Measurements from ENCODE around the gene SLC25A36.
A peak's percentile ranks its signal among the peaks of the same experiment; 100 is the strongest.

SLC25A36 gene

GRCh38 chr3:140941434-140942220 lies at the start of gene SLC25A36:
SLC25A36 (plus strand) TSS chr3:140941836; CDS start chr3:140942055, 219 bp downstream.
- DNase-seq: peak; percentile 99

- no peak for DNase-seq
Observed at GRCh38 chr3:140896997-140897396, 44.6 kb upstream of the SLC25A36 start.

- peak; percentile 49 for DNase-seq
Observed at GRCh38 chr3:140898340-140899180, 43.1 kb upstream of the SLC25A36 start.

GRCh38 chr3:140899363-140899762 lies 42.3 kb upstream of the SLC25A36 start:
- no peak for DNase-seq

GRCh38 chr3:140902791-140903190 lies 38.8 kb upstream of the SLC25A36 start:
- DNase-seq: no peak

- DNase-seq: no peak
Observed at GRCh38 chr3:140903196-140903595, 38.4 kb upstream of the SLC25A36 start.

GRCh38 chr3:140904521-140904920 lies 37.1 kb upstream of the SLC25A36 start:
- DNase-seq: no peak

GRCh38 chr3:140905559-140905958 lies 36.1 kb upstream of the SLC25A36 start:
- no peak for DNase-seq

- no peak for DNase-seq
Observed at GRCh38 chr3:140906785-140907184, 34.9 kb upstream of the SLC25A36 start.

- no peak for DNase-seq
Observed at GRCh38 chr3:140910860-140911259, 30.8 kb upstream of the SLC25A36 start.

GRCh38 chr3:140911822-140912221 lies 29.8 kb upstream of the SLC25A36 start:
- peak; percentile 62 for DNase-seq

- DNase-seq: no peak
Observed at GRCh38 chr3:140913728-140914127, 27.9 kb upstream of the SLC25A36 start.

- no peak for DNase-seq
Observed at GRCh38 chr3:140914384-140914945, 27.2 kb upstream of the SLC25A36 start.

GRCh38 chr3:140916603-140917002 lies 25.0 kb upstream of the SLC25A36 start:
- DNase-seq: no peak

- no peak for DNase-seq
Observed at GRCh38 chr3:140917772-140918171, 23.9 kb upstream of the SLC25A36 start.

- DNase-seq: no peak
Observed at GRCh38 chr3:140920029-140920428, 21.6 kb upstream of the SLC25A36 start.

- DNase-seq: no peak
Observed at GRCh38 chr3:140922634-140923033, 19.0 kb upstream of the SLC25A36 start.

- no peak for DNase-seq
Observed at GRCh38 chr3:140924097-140924873, 17.4 kb upstream of the SLC25A36 start.

GRCh38 chr3:140927279-140928069 lies 14.2 kb upstream of the SLC25A36 start:
- DNase-seq: no peak

- no peak for DNase-seq
Observed at GRCh38 chr3:140929446-140929845, 12.2 kb upstream of the SLC25A36 start.

GRCh38 chr3:140931016-140931454 lies 10.6 kb upstream of the SLC25A36 start:
- no peak for DNase-seq

- DNase-seq: no peak
Observed at GRCh38 chr3:140931801-140932200, 9.8 kb upstream of the SLC25A36 start.
